ENCODE data around the gene SLC2A6.

- TF ChIP-seq, protein P1, sequence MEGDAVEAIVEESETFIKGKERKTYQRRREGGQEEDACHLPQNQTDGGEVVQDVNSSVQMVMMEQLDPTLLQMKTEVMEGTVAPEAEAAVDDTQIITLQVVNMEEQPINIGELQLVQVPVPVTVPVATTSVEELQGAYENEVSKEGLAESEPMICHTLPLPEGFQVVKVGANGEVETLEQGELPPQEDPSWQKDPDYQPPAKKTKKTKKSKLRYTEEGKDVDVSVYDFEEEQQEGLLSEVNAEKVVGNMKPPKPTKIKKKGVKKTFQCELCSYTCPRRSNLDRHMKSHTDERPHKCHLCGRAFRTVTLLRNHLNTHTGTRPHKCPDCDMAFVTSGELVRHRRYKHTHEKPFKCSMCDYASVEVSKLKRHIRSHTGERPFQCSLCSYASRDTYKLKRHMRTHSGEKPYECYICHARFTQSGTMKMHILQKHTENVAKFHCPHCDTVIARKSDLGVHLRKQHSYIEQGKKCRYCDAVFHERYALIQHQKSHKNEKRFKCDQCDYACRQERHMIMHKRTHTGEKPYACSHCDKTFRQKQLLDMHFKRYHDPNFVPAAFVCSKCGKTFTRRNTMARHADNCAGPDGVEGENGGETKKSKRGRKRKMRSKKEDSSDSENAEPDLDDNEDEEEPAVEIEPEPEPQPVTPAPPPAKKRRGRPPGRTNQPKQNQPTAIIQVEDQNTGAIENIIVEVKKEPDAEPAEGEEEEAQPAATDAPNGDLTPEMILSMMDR (IDR thresholded peaks at IDR 0.05; ENCODE audit: low read depth, low read length): no peak
- TF ChIP-seq POLR2A (IDR thresholded peaks at IDR 0.05; ENCODE audit: extremely low read depth, insufficient read length): no peak
- no peak for TF ChIP-seq MYC (IDR thresholded peaks at IDR 0.05; ENCODE audit: low read depth, low read length)
- TF ChIP-seq, protein P2, sequence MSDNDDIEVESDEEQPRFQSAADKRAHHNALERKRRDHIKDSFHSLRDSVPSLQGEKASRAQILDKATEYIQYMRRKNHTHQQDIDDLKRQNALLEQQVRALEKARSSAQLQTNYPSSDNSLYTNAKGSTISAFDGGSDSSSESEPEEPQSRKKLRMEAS (IDR thresholded peaks at IDR 0.05; ENCODE audit: low read depth, low read length): no peak
These were observed 15.9 kb upstream of the SLC2A6 start for GRCh38 chr9:133494636-133495326.
